Breast epithelium (tissue), 4 donors: ENCODE measurements around the gene PLEKHG1. TPM values are rescaled to one million over a fixed set of nuclear protein-coding genes. Genes with fewer than 3 reads are reported as not detected.

Experiments
- DNase-seq, 2 donors: peaks; one replicate each; pipeline ENCODE4 v3.0.0-alpha.2; 2019; ENCODE audit warnings: low spot score in 2 of 2
- H3K27ac ChIP-seq, 2 donors: fragments of 200-600 bp; sonication (generic) in 1 of 2; one replicate each; pipeline ENCODE4 v1.5.1; 2016 to 2019; ENCODE audit warnings: mild to moderate bottlenecking in 1 of 2
- H3K27me3 ChIP-seq, 2 donors: fragments of 200-600 bp; sonication (generic) in 1 of 2; one replicate each; pipeline versions ENCODE4 v1.5.1 to v1.6.0; 2017 to 2019; ENCODE audit warnings: control low read depth in 1 of 2, mild to moderate bottlenecking in 1 of 2
- H3K36me3 ChIP-seq: fragments of 200-600 bp; one replicate; pipeline ENCODE4 v1.5.1; 2019
- H3K4me1 ChIP-seq, 2 donors: fragments of 200-600 bp; sonication (generic); one replicate each; pipeline ENCODE4 v1.5.1; 2016 to 2019; ENCODE audit warnings: control low read depth in 1 of 2
- H3K4me3 ChIP-seq, 3 donors: fragments of 200-600 bp; sonication (generic); 1 replicate in 2 of 3; 2 replicates in 1 of 3; pipeline ENCODE4 v1.5.1; 2016 to 2019; ENCODE audit warnings: mild to moderate bottlenecking in 3 of 3, moderate library complexity in 2 of 3
- H3K9me3 ChIP-seq, 2 donors: fragments of 200-600 bp; sonication (generic) in 1 of 2; one replicate each; pipeline ENCODE4 v1.5.1; 2016 to 2019; ENCODE audit warnings: control low read depth in 1 of 2
- CTCF ChIP-seq, 3 donors: fragments of 450-650 bp; IDR thresholded peaks; one replicate each; pipeline ENCODE4 v1.5.1; 2016 to 2017; ENCODE audit warnings: antibody characterized with exemption in 3 of 3, mild to moderate bottlenecking in 3 of 3, moderate library complexity in 3 of 3
- POLR2A ChIP-seq: fragments of 450-650 bp; IDR thresholded peaks from one replicate; pipeline ENCODE4 v1.6.1; 2016; ENCODE audit warnings: antibody characterized with exemption, mild to moderate bottlenecking, moderate library complexity
- POLR2AphosphoS5 ChIP-seq, 3 donors: sonication (generic); formaldehyde crosslinking; IDR thresholded peaks; one replicate each; pipeline ENCODE4 v1.6.1; 2017; ENCODE audit warnings: antibody characterized with exemption in 3 of 3
- intact Hi-C: fragments of 100-400 bp; cut with DNase I; formaldehyde crosslinking; loops from one replicate; pipeline ENCODE4 v1.15.1; 2023; ENCODE audit warnings: low total_unique reads
- total RNA-seq, 3 donors: library from RNA; depleted of rRNA; stranded (reverse); fragments of >200 nt; gene quantifications; one replicate each; pipeline ENCODE4 v1.1.0, GENCODE V29; 2016

The PLEKHG1 gene
- total RNA-seq, 3 donors from 2014 or later: 26.4 to 77.0 (median 40.2) TPM

- H3K4me1 ChIP-seq: no peaks in the 10 kb centered on the region
- intact Hi-C loops: no loop called here
- no peaks in the 10 kb centered on the region for H3K27me3 ChIP-seq
- no peak for TF ChIP-seq POLR2A
- no peak for TF ChIP-seq CTCF (IDR thresholded peaks at IDR 0.05)
- no peak for TF ChIP-seq POLR2AphosphoS5 (IDR thresholded peaks at IDR 0.05)
- no peak for DNase-seq
- no peak overlapping the region for H3K4me3 ChIP-seq
- no peaks in the 10 kb centered on the region for H3K36me3 ChIP-seq
- H3K27ac ChIP-seq: peak overlapping the region in 1 of 2 donors; percentile 32
- no peaks in the 10 kb centered on the region for H3K9me3 ChIP-seq
Measured at GRCh38 chr6:150560884-150561219, 38.8 kb upstream of the PLEKHG1 start.

GRCh38 chr6:150565945-150566344 lies 33.7 kb upstream of the PLEKHG1 start:
- Histone ChIP-seq H3K4me3 (no peak overlapping the region), H3K36me3 (no peaks in the 10 kb centered on the region), H3K27me3 (no peaks in the 10 kb centered on the region), H3K9me3 (no peaks in the 10 kb centered on the region), H3K4me1 (no peaks in the 10 kb centered on the region), H3K27ac (no peak overlapping the region)
- no peak for DNase-seq
- TF ChIP-seq CTCF (IDR thresholded peaks at IDR 0.05) (no peak), POLR2A (no peak), POLR2AphosphoS5 (IDR thresholded peaks at IDR 0.05) (no peak)
- intact Hi-C loops: no loop called here

- TF ChIP-seq CTCF (IDR thresholded peaks at IDR 0.05) (no peak), POLR2A (no peak), POLR2AphosphoS5 (IDR thresholded peaks at IDR 0.05) (no peak)
- DNase-seq: no peak
- no peaks in the 10 kb centered on the region for H3K4me1 ChIP-seq
- H3K9me3 ChIP-seq: no peaks in the 10 kb centered on the region
- H3K27ac ChIP-seq: no peak overlapping the region
- intact Hi-C loops: no loop called here
- no peaks in the 10 kb centered on the region for H3K36me3 ChIP-seq
- no peaks in the 10 kb centered on the region for H3K27me3 ChIP-seq
- H3K4me3 ChIP-seq: no peak overlapping the region
Measured at GRCh38 chr6:150566486-150566885, 33.2 kb upstream of the PLEKHG1 start.

GRCh38 chr6:150567380-150567779 lies 32.3 kb upstream of the PLEKHG1 start:
- DNase-seq: no peak
- no peak for TF ChIP-seq POLR2A
- TF ChIP-seq CTCF (IDR thresholded peaks at IDR 0.05): no peak
- no peak for TF ChIP-seq POLR2AphosphoS5 (IDR thresholded peaks at IDR 0.05)
- Histone ChIP-seq H3K9me3 (no peaks in the 10 kb centered on the region), H3K27me3 (no peaks in the 10 kb centered on the region), H3K4me3 (no peak overlapping the region), H3K27ac (no peak overlapping the region), H3K36me3 (no peaks in the 10 kb centered on the region), H3K4me1 (no peaks in the 10 kb centered on the region)
- intact Hi-C loops: no loop called here

GRCh38 chr6:150567823-150568383 lies 31.8 kb upstream of the PLEKHG1 start:
- TF ChIP-seq POLR2AphosphoS5 (IDR thresholded peaks at IDR 0.05): no peak
- no peak for TF ChIP-seq CTCF (IDR thresholded peaks at IDR 0.05)
- no peak for TF ChIP-seq POLR2A
- intact Hi-C loops: no loop called here

More at GRCh38 chr6:150567823-150568383, 31.8 kb upstream of the PLEKHG1 start:
- Histone ChIP-seq H3K27ac (no peak overlapping the region), H3K9me3 (no peaks in the 10 kb centered on the region), H3K4me1 (no peaks in the 10 kb centered on the region), H3K27me3 (no peaks in the 10 kb centered on the region), H3K36me3 (no peaks in the 10 kb centered on the region), H3K4me3 (no peak overlapping the region)
- no peak for DNase-seq
